Tibial artery (tissue), 4 donors: ENCODE data around the gene TMEM63A.
A peak's percentile ranks its signal among the peaks of the same experiment; 100 is the strongest.
"Not testable (repeated sequence)": the region's sequence is repeated elsewhere in the genome, so short reads cannot be mapped to it uniquely, and the experiment has no call there.

Source experiments
- DNase-seq, 2 donors: peaks; one replicate each; pipeline ENCODE4 v3.0.0-alpha.2; 2019
- H3K27ac ChIP-seq, 2 donors: fragments of 200-600 bp; sonication (generic) in 1 of 2; 1 replicate in 1 of 2; 2 replicates in 1 of 2; pipeline ENCODE4 v1.5.1; 2018 to 2019; ENCODE audit warnings: mild to moderate bottlenecking in 1 of 2
- H3K27me3 ChIP-seq, 2 donors: fragments of 200-600 bp; sonication (generic) in 1 of 2; one replicate each; pipeline versions ENCODE4 v1.5.1 to v1.6.0; 2016 to 2019
- H3K36me3 ChIP-seq, 3 donors: fragments of 200-600 bp; sonication (generic) in 2 of 3; one replicate each; pipeline ENCODE4 v1.5.1; 2016 to 2019; ENCODE audit warnings: mild to moderate bottlenecking in 2 of 3
- H3K4me1 ChIP-seq, 4 donors: fragments of 200-600 bp; sonication (generic) in 2 of 4; 1 replicate in 3 of 4; 2 replicates in 1 of 4; pipeline ENCODE4 v1.5.1; 2016 to 2019
- H3K4me3 ChIP-seq, 2 donors: fragments of 200-600 bp; sonication (generic) in 1 of 2; 1 replicate in 1 of 2; 2 replicates in 1 of 2; pipeline ENCODE4 v1.5.1; 2018 to 2019; ENCODE audit warnings: mild to moderate bottlenecking in 2 of 2
- H3K9me3 ChIP-seq, 3 donors: fragments of 200-600 bp; sonication (generic) in 1 of 3; one replicate each; pipeline ENCODE4 v1.5.1; 2016 to 2019
- CTCF ChIP-seq, 2 experiments: fragments of 200-600 bp in 1 of 2; fragments of 450-650 bp in 1 of 2; IDR thresholded peaks; one replicate each; pipeline ENCODE4 v1.5.1; 2017 to 2019; ENCODE audit warnings: antibody characterized with exemption in 2 of 2, mild to moderate bottlenecking in 1 of 2, moderate library complexity in 1 of 2
- intact Hi-C: fragments of 100-400 bp; cut with DNase I; formaldehyde crosslinking; loops from one replicate; pipeline ENCODE4 v1.15.0; 2023; ENCODE audit warnings: low total_unique reads

The TMEM63A gene

GRCh38 chr1:225840713-225841112 lies 41.5 kb downstream of the TMEM63A start:
- no peaks in the 10 kb centered on the region for H3K27me3 ChIP-seq
- H3K27ac ChIP-seq, result no peak overlapping the region
- no peak for DNase-seq
- H3K9me3 ChIP-seq, result no peaks in the 10 kb centered on the region
- no peak overlapping the region for H3K4me3 ChIP-seq
- no peak for TF ChIP-seq CTCF (IDR thresholded peaks at IDR 0.05)
- H3K36me3 ChIP-seq, result peaks cover 6 to 73% (median 26%) of the 10 kb centered on the region in 3 donors
- intact Hi-C loops, result loop anchor here (10.0 kb wide), 1 partner anchor 186 kb away; the partner anchor contains the start of gene ENAH
- peaks cover 0 to 12% (median 7%) of the 10 kb centered on the region in 4 donors for H3K4me1 ChIP-seq

GRCh38 chr1:225840223-225840610 lies 42.0 kb downstream of the TMEM63A start:
- Histone ChIP-seq H3K27ac (no peak overlapping the region), H3K4me3 (no peak overlapping the region), H3K4me1 (peaks cover 0 to 12% (median 6%) of the 10 kb centered on the region in 4 donors), H3K27me3 (no peaks in the 10 kb centered on the region), H3K9me3 (no peaks in the 10 kb centered on the region), H3K36me3 (peaks cover 6 to 68% (median 25%) of the 10 kb centered on the region in 3 donors)
- intact Hi-C loops, result loop anchor here (10.0 kb wide), 1 partner anchor 185 kb away; the partner anchor contains the start of gene ENAH
- no peak for TF ChIP-seq CTCF (IDR thresholded peaks at IDR 0.05)
- no peak for DNase-seq

- Histone ChIP-seq H3K9me3 (no peaks in the 10 kb centered on the region), H3K4me1 (peaks cover 0 to 26% (median 14%) of the 10 kb centered on the region in 4 donors), H3K4me3 (no peak overlapping the region), H3K27me3 (no peaks in the 10 kb centered on the region), H3K36me3 (peaks cover 6 to 53% (median 14%) of the 10 kb centered on the region in 3 donors), H3K27ac (no peak overlapping the region)
- no peak for TF ChIP-seq CTCF (IDR thresholded peaks at IDR 0.05)
- intact Hi-C loops, result no loop called here
- DNase-seq, result no peak
Measured at GRCh38 chr1:225838793-225839192, 43.4 kb downstream of the TMEM63A start.

GRCh38 chr1:225836296-225836695 lies 45.9 kb downstream of the TMEM63A start:
- H3K4me3 ChIP-seq, DNase-seq, intact Hi-C loops, H3K9me3 ChIP-seq, H3K27me3 ChIP-seq: not testable (repeated sequence)
- peak overlapping the region; percentile 65 to 69 for H3K27ac ChIP-seq
- H3K4me1 ChIP-seq, result peaks cover 0 to 26% (median 14%) of the 10 kb centered on the region in 4 donors
- H3K36me3 ChIP-seq, result peaks cover 16 to 50% (median 27%) of the 10 kb centered on the region in 3 donors

- no peak for TF ChIP-seq CTCF (IDR thresholded peaks at IDR 0.05)
- H3K27me3 ChIP-seq, result no peaks in the 10 kb centered on the region
- H3K27ac ChIP-seq, result peak overlapping the region; percentile 65 to 69
- no peaks in the 10 kb centered on the region for H3K9me3 ChIP-seq
- DNase-seq, result peak; percentile 72 to 84
- intact Hi-C loops, result no loop called here
- no peak overlapping the region for H3K4me3 ChIP-seq
- H3K36me3 ChIP-seq, result peaks cover 16 to 54% (median 27%) of the 10 kb centered on the region in 3 donors
- peaks cover 0 to 26% (median 14%) of the 10 kb centered on the region in 4 donors for H3K4me1 ChIP-seq
Measured at GRCh38 chr1:225835856-225836255, 46.3 kb downstream of the TMEM63A start.

GRCh38 chr1:225834417-225835329 lies 47.5 kb downstream of the TMEM63A start:
- H3K27me3 ChIP-seq, result no peaks in the 10 kb centered on the region
- no peak for TF ChIP-seq CTCF (IDR thresholded peaks at IDR 0.05)
- DNase-seq, result peak; percentile 87 to 94
- H3K27ac ChIP-seq, result peak overlapping the region; percentile 57 to 69
- H3K4me3 ChIP-seq, result no peak overlapping the region
- peaks cover 0 to 26% (median 14%) of the 10 kb centered on the region in 4 donors for H3K4me1 ChIP-seq
- no peaks in the 10 kb centered on the region for H3K9me3 ChIP-seq
- H3K36me3 ChIP-seq, result peaks cover 16 to 55% (median 25%) of the 10 kb centered on the region in 3 donors
- intact Hi-C loops, result no loop called here
